ENCODE data around the gene SLC26A9.
"Not testable (repeated sequence)": the region's sequence is repeated elsewhere in the genome, so short reads cannot be mapped to it uniquely, and the experiment has no call there.

SLC26A9 gene

GRCh38 chr1:205925736-205926135, 17.5 kb downstream of the SLC26A9 start:
- DNase-seq = peak; percentile 92

DNA sequence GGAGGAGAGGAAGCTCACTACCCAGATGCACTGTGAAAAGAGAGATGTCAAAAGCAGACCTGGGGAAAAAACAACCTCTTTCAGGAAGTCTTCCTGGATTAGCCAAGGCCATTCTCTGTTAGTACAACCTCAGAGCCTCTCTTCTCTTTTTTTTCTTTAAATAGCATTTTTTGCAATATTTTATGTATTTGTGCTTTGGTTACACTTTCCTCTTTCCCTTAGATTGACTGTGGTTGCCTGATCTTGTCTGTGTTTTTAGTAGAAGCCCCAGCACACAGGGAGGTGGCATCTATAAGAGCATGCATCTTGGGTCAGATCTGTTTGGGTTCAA, 18.8 kb downstream of the SLC26A9 start:
- DNase-seq = no peak

DNA sequence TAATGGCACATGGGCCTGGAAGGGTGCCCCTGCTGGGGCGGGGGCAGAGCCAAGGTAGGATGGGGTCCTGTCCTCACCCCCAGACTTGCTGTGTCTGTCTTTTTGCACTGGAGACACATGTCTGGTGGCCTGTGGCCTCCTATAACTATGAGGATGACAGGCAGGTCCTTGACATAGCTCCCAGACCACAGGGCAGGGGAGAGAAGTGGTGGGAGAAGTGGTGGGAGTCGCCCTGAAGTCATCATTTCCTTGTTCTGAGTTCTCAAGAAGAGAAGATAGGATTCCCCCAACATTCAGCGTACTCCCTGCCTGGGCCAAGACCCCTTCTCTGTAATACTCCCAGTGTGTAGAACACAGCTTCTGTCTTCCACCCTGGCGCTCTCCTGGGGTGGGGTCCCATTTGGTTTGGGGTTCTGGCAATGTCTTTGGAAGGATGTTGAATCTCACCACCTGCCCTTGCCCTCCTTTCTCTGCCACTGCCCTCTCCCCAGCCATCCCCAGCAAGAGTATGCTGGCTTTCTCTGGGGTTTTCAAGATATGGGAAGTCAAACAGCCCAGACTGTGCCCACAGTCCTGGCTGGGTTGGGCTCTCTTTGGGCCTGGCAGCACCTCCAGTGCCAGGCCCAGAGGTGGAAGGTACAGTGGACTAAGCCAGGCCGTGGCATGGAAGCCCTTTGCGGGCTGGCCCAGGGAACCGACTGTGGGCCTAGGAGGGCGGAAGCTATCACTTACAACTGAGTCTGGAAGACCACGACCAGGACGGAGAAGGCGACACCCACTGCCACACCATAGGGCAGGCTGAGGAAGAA, 19.4 kb downstream of the SLC26A9 start:
- no peak for DNase-seq

- no peak for DNase-seq
These were observed 20.4 kb downstream of the SLC26A9 start for GRCh38 chr1:205922806-205923205.

DNA sequence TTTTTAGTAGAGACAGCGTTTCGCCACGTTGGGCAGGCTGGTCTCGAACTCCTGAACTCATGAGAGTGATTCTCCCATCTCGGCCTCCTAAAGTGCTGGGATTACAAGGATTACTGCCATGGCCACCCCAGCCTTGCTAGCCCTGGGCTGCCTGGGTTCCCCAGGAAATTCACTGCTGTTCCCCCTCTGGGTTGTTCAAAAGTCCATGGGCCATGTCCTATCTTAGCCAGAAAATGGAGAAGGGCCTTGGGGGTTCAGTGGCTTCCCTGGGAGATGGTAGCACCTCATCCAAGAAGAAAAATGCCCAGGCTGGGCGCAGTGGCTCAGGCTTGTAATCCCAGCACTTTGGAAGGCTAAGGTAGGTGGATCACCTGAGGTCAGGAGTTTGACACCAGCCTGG, 20.9 kb downstream of the SLC26A9 start:
- DNase-seq = no peak

GRCh38 chr1:205921570-205921909, 21.7 kb downstream of the SLC26A9 start:
- no peak for DNase-seq

DNA sequence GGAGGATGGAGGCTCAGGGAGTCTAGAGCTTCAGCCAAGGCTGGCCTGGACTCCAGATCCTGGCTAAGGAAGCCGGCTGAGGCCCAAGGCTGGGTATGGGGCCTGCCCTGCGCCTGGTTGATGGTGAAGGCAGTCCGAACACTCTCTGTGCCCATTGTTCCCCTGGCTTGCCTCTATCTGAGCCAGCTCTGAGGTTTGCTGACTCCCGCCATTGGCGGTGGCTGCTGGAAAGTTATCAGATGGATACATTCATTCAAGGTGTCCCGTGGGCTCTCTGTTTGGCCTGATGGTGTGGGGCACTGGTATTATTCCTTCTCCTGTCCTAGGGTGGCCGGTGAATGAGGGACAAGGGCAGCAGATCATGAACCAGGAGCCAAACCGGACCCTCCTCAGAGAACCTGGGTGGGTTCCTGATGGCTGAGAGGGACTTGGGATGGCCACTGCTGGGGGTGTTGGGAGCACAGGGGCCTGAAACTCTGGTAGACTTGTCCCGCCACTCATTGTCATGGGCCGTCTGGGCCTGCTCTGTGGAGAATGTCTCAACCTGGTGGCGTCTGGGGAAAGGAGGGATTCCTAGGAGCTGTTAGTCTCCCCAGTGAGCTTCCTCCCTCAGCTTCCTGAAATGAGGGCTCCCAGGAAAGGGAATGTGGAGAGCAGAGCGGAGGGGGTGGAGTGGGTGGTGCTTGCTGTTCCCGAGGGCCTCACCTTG, 22.2 kb downstream of the SLC26A9 start:
- DNase-seq = no peak

DNA sequence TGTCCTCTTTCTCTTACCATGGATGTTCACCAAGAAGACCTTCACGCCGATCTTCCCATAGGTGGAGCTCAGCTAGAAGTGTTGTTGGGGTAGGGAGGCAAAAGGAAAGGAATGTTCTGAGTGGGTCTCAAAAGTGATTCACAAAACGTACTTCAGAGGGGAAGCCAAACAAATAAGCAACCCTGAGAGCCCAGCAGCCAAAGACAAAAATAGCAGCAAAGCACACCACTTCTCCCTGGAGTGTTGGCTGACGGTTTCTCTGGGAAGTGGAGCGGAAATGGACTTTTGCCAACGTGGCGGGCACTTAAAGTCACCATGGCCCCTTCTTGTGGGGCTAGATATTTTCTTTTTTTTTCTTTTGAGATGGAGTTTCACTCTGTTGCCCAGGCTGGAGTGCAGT, 23.1 kb downstream of the SLC26A9 start:
- no peak for DNase-seq

DNA sequence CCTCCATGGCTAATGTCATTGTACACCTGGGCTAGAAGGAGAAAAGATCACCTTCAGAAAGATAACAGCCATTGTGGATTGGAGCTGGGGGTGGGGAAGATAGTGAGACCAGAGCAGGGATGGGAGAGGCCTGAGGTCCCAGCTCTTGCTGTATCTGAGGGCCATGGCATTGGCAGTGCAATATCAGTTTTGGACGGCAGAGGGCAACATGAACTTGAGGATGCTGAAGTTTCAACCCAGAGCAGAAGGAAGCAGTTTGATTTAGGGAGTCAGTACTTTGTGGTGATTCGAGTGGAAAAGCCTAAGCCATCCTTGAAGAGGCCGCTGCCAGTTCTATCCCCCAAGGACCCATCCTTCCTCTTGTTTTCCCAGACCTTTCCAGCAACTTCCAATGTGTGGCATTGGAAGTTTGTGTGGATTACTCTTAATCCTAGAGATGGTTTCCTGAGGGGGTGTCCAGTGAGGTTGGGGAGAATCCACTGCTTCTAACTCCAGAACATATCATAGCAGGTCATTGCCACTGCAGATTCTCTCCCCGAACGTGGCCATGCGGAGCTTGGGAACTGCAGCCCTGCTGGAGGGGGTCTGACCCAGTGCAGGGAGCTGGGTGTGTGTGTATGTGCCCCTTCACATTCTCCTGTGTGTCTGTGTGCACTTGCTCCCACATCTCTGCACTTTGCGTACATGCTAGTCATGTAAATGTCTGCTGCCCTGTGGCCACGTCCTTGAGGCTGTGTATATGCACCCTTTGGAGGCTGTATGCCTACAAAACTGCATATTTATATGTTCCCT, 24.1 kb downstream of the SLC26A9 start:
- DNase-seq = peak; percentile 80

- DNase-seq = no peak
These were observed 25.6 kb downstream of the SLC26A9 start for GRCh38 chr1:205917466-205918238.

DNA sequence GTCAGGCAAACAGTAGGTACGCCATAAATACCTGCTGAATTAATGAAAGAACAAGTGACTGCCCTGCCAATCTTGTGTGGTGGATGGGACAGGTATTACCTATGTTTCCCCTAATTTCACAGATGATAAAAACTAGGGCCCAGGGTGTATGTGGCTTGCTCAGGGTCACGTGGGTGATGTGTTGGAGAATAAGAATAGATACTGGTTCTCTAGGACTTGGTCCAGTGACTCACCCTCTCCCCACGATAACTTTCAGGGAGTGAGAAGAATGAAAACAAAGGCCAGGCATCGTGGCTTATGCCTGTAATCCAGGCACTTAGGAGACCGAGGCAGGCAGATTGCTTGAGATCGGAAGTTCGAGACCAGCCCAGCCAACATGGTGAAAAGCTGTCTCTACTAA, 26.7 kb downstream of the SLC26A9 start:
- DNase-seq = peak; percentile 26

GRCh38 chr1:205915354-205915990, 27.8 kb downstream of the SLC26A9 start:
- no peak for DNase-seq

GRCh38 chr1:205914730-205915129, 28.5 kb downstream of the SLC26A9 start:
- DNase-seq = no peak

- DNase-seq = no peak
These were observed 29.1 kb downstream of the SLC26A9 start for GRCh38 chr1:205914155-205914507.

DNA sequence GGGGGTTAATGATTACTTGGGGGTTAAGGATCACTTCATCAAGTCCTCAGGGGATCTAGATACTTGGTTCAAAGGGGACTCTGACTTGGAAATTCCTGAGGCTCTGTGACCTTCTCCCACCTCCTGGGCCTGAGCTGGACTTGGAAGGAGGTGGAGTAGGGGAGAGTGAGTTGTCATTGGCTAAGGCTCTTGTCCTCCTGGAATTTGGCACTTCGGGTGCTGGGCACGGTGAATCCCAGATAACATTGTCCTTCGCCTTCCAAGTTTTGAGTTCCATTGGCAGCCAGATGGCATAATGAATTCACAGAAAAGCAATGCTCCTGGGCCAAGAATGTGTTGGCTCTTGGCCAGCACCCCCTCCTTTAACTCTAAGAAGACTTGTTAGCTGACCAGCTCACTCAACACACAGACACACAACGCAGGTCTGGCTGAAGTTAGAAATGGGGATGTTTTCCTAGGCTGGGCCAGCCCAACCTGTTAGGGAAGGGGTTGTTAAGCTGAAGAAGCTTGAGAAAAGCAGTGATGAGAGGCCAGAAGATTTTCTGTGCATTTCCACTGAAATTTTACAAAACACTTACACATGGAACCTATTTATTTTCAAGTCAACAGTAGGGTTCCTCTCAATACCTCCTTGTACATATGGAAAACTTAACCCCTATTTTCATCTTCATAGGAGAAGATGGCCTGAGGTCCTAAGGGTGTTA, 29.7 kb downstream of the SLC26A9 start:
- peak; percentile 52 for DNase-seq

- DNase-seq = peak; percentile 66
These were observed 35.5 kb downstream of the SLC26A9 start for GRCh38 chr1:205907794-205908193.

DNA sequence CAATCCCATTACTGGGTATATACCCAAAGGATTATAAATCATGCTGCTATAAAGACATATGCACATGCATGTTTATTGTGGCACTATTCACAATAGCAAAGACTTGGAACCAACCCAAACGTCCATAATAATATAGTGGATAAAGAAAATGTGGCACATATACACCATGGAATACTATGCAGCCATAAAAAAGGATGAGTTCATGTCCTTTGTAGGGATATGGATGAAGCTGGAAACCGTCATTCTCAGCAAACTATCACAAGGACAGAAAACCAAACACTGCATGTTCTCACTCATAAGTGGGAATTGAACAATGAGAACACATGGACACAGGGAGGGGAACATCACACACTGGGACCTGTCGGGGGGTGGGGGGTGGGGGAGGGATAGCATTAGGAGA, 38.2 kb downstream of the SLC26A9 start:
- not testable (repeated sequence) for DNase-seq

- no peak for DNase-seq
These were observed 46.9 kb downstream of the SLC26A9 start for GRCh38 chr1:205896351-205896750.

DNA sequence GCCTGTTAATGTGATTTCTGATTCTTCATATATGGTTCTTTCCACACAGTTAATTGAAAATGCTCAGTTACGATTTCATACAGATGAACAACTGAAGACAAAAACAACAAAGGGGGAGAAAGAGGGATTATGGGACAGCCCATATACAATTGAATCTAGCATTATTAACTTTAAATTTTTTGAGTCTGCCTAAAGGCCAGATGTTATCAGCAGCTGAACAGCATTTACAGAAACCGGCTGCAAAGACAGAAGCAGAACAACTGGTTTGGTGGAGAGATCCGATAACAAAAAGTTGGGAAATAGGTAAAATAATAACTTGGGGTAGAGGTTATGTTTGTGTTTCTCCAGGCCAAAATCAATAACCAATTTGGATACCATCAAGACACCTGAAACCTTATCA, 49.1 kb downstream of the SLC26A9 start:
- DNase-seq = not testable (repeated sequence)

DNA sequence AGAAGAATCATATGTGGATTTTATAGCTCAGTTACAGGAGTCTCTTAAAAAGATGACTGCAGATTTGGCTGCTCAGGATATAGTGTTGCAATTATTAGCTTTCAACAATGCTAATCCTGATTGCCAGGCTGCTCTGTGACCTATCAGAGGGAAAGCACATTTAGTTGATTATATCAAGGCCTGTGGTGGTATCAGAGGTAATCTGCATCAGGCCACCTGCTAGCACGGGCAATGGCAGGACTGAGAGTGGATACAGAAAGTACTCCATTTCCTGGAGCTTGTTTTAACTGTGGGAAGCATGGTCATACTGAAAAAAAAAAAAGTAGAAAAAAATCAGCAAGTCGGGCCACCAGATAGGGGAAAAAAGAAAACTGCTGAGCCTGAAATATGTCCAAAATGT, 51.1 kb downstream of the SLC26A9 start:
- DNase-seq = not testable (repeated sequence)

DNA sequence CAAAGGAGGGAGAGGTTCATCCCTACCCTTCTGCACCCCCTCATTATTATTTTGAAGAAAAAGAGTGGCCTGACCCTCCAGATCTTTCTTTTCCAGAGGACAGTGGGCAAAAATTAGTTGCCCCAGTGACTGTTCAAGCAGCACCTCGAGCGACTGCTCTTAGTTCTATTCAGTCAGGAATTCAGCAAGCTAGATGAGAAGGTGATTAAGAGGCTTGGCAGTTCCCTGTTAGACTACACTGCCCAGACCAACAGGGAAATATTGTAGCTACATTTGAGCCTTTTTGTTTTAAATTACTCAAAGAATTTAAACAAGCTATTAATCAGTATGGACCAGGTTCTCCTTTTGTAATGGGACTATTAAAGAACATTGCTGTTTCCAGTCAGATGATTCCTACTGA, 51.8 kb downstream of the SLC26A9 start:
- DNase-seq = peak; percentile 60

- not testable (repeated sequence) for DNase-seq
These were observed 52.6 kb downstream of the SLC26A9 start for GRCh38 chr1:205890631-205891030.

Measured in EL (cell line).